ENCODE results near the gene ZDHHC8.

- TF ChIP-seq CTCF (IDR thresholded peaks at IDR 0.05) (no peak), POLR2A (IDR thresholded peaks at IDR 0.05) (no peak)
Measured at GRCh38 chr22:20090730-20091240, 40.8 kb upstream of the ZDHHC8 start.
